8988T (cell line): Measurements from ENCODE around the gene ZNF311.
"Not testable (repeated sequence)": the region's sequence is repeated elsewhere in the genome, so short reads cannot be mapped to it uniquely, and the experiment has no call there.

Experiments
- DNase-seq: peaks from one replicate; pipeline ENCODE4 v3.0.0; 2011

The ZNF311 gene

GRCh38 chr6:28982476-28983266, 22.4 kb downstream of the ZNF311 start:
- DNase-seq = no peak

DNA sequence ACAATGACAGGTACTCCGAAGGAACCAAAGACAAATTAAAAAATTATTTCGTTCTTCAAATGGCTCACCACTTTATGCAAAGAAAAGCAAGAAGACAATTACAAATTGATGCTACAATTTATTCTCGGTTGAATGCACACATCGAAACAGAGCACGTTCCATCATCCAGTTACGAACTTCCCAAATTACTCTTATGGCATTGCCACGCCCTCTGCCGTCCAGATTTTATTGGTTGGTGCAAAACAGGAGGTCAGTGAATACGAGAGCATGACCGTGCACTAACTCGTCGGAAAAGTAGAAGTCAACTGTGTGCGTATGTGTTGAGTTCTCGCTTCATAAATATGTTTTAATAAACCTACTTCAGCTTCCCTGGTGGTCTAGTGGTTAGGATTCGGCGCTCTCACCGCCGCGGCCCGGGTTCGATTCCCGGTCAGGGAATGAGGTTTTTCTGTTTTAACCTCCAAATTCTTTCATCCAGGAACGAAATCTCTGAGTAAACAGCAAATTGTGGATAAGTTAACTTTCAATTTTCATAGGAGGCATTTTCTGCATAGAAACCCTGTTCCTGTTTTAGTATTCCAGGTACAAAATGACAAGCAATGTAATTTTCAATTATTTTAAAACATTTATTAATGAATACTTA, 23.2 kb downstream of the ZNF311 start:
- DNase-seq = no peak

GRCh38 chr6:28981431-28981832, 23.7 kb downstream of the ZNF311 start:
- no peak for DNase-seq

DNA sequence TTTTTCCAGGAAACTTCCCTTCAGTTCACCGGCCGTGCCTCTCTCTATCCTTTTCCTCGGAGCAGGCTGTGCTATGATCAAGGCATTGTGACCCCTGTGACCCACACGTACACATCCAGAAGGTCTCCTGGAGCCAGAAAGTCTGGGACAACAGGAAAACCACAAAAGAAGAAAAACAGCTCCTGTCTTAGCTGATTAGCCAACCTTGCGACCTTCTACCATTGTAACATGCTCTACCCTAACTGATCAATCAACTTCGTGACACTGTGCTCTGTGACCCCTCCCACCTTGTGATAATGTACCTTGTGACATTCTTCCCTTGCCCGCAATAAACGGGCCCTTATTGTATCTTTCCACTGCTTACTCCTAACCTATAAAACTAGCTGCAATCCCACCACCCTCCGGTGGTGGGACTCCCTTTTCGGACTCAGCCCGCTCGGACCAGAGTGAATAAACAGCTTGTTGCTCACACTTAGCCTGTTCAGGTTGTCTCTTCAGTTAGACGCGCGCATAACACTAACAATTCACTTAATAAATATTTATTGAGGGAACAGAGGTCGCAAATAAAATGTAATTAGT, 24.2 kb downstream of the ZNF311 start:
- peak; percentile 54 for DNase-seq

DNA sequence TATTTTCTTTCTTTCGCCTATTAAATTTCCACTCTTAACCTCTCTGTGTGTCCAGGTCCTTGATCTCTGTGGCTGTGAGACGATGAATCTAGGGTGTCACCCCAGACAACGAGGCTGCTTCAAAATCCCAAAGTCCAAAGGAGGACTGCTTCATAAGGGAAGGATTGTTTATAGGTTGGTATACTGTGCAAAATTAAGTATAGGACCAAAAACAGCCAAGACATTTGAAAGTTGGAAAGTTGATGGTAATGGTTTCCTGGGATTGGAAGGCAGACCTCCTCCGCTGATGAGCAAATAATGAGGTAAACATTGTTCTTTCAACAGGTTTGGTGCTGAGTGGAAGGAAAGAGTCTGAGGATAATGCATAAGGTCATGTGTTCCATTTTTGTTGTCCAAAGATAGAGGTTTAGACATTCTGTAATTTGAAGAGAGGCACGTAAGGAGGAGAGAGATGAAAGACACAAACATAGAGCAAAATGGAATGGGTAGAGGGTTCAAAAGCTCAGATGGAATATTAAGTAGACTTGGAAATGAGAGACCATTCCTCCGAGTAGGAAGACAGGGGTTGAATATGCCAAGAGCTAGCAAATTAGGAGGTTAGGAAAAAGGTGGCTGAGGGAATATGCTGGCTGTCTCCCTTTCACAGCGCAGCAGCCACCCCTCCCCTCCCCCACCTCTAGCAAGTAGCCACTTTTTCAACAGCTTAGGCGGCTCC, 24.8 kb downstream of the ZNF311 start:
- DNase-seq = no peak

- no peak for DNase-seq
These were observed 25.4 kb downstream of the ZNF311 start for GRCh38 chr6:28979679-28980078.

GRCh38 chr6:28978959-28979561, 26.1 kb downstream of the ZNF311 start:
- DNase-seq = no peak

- no peak for DNase-seq
These were observed 27.0 kb downstream of the ZNF311 start for GRCh38 chr6:28978133-28978491.

- DNase-seq = no peak
These were observed 27.6 kb downstream of the ZNF311 start for GRCh38 chr6:28977341-28978132.

GRCh38 chr6:28976677-28977076, 28.4 kb downstream of the ZNF311 start:
- DNase-seq = no peak

DNA sequence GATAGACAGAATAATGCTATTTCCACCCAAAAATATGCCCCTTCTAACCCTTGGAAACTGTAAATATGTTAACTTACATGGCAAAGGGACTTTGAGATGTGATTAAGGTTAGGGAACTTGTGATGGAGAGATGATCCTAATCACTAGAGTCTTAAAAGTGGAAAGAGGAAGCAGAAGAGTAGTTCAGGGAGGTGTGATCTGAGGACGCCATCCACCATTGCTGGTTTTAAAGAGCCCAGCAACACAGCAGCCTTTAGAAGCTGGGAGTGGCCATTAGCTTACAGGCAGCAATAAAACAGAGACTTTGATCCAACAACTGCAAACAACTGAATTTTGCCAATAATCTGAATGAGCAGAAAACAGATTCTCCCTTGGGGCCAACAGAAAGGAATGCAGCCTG, 30.6 kb downstream of the ZNF311 start:
- no peak for DNase-seq

DNA sequence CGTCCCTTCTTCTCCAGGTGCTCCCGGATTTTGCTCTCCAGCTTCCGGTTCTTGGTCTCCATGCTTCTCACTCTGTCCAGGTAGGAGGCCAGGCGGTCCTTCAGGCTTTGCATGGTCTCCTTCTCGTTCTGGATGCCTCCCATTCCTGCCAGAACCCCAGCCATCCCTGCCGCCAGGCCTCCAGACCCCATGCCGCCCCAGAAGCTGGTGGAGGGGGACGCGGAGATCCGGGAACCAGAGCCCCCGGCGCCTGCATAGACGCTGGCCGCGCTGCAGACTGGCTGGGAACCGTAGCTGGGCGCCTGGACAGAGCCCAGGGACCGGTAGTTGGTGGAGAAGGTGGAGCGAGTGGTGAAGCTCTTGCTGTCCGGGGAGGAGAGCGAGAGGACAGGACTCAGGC, 35.1 kb downstream of the ZNF311 start:
- DNase-seq = not testable (repeated sequence)

DNA sequence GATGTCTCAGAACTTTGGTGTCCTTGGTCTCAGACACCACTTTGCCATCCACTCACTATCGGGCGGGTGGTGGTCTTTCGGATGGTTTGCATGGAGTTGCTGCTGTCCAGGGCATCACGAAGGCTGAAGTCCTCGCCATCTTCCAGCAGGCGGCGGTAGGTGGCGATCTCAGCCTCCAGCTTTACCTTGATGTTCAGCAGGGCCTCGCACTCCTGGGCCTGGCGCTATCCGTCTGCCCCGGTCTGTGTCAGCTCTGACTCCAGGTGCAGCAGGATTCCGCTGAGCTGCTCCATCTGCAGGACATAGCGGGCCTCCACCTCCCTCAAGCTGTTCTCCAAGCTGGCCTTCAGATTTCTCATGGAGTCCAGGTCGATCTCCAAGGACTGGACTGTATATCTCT, 36.0 kb downstream of the ZNF311 start:
- no peak for DNase-seq

GRCh38 chr6:28968476-28968875, 36.6 kb downstream of the ZNF311 start:
- no peak for DNase-seq

GRCh38 chr6:28965706-28966105, 39.4 kb downstream of the ZNF311 start:
- no peak for DNase-seq

- no peak for DNase-seq
These were observed 44.1 kb downstream of the ZNF311 start for GRCh38 chr6:28960846-28961500.

- DNase-seq = not testable (repeated sequence)
These were observed 46.4 kb downstream of the ZNF311 start for GRCh38 chr6:28958561-28959243.

DNA sequence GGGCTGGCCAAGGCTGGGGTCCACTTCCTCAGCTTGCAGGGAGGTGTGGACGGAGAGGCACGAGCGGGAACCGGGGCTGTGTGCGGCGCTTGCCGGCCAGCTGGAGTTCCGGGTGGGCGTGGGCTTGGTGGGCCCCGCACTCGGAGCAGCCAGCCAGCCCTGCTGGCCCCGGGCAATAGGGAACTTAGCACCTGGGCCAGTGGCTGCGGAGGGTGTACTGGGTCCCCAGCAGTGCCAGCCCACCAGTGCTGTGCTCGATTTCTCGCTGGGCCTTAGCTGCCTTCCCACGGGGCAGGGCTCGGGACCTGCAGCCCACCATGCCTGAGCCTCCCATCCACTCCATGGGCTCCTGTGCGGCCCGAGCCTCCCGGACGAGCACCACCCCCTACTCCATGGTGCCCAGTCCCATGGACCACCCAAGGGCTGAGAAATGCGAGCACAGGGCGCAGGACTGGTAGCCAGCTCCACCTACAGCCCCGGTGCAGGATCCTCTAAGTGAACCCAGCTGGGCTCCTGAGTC, 47.3 kb downstream of the ZNF311 start:
- DNase-seq = not testable (repeated sequence)

GRCh38 chr6:28956331-28956730, 48.8 kb downstream of the ZNF311 start:
- DNase-seq = no peak

DNA sequence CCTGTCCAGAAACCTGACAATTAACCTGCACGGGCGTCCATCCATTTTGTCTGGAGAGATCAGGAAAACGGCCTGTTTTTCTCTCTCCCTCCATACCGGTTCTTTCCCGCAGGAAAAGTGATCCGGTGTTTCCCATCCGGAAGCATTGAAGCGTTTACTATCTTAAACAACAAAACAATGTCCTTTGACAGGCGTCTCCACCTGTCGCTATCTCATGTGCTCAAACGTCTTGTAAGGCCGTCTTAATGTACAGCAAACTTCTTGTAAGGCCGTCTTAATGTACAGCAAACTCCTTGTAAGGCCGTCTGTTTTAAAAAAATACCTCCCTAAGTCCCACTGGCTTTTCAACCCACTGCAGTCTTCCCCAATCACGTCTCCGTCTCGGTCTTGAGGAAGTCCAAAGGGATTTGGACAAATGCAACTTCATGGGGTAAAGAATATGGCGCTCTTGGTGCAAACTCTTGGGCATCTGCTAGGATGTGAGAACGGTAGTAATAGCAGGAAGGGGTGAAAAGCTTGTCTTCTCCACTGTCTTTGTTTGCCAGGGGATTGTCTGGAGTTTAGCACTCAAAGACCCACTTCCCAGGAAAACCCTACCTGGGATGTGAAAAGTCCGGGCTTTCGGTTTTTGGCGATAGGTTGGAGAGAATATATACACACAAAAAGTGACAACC, 51.4 kb downstream of the ZNF311 start:
- DNase-seq = no peak
